HCT116 (cell line): ENCODE measurements around the gene ARAP1. TPM values are rescaled to one million over a fixed set of nuclear protein-coding genes. Genes with fewer than 3 reads are reported as not detected.

Experiments used
- ATAC-seq: fragments of 200-7000 bp; cut with Tn5 transposase; 2 replicates; pipeline ENCODE4 v1.9.1; 2020; ENCODE audit warnings: mild to moderate bottlenecking, moderate library complexity
- BruUV-seq: library from RNA; stranded (reverse); fragments of 400-500 nt; replicated peaks from 2 replicates; lab custom pipeline; 2021; lab: Mats Ljungman, UMichigan
- CTCF ChIA-PET: fragments of 300-600 bp; sonication (Branson Sonifier 250); formaldehyde crosslinking; loops from one replicate; lab custom pipeline; 2021; ENCODE audit warnings: antibody characterized with exemption; lab: Charles Lee
- POLR2A ChIA-PET: fragments of 300-600, 350-600 bp; sonication (Branson Sonifier 250); formaldehyde crosslinking; loops from one replicate; lab custom pipeline; 2021; ENCODE audit warnings: antibody characterized with exemption; lab: Charles Lee
- RAD21 ChIA-PET, 2 experiments: fragments of 300-600 bp; sonication (Branson Sonifier 250); formaldehyde crosslinking; loops; one replicate each; lab custom pipeline; 2023; ENCODE audit warnings: low total read pairs in 2 of 2; ENCODE audit not compliant: uncharacterized antibody in 2 of 2, unreplicated experiment in 2 of 2, low non-redundant PET in 1 of 2; lab: Charles Lee
- DNase-seq: peaks from one replicate; pipeline ENCODE4 v3.0.0-alpha.2; 2010; ENCODE audit warnings: low read depth, low spot score
- H2AFZ ChIP-seq: fragments of 200-600 bp; shearing (Covaris generic), sonication (generic); 2 replicates; pipeline ENCODE4 v1.6.1; 2017; ENCODE audit warnings: low read depth, mixed run types, mixed read lengths, antibody characterized with exemption, low read length; ENCODE audit not compliant: poor library complexity, severe bottlenecking
- H3K27ac ChIP-seq: 2 replicates; pipeline ENCODE4 v1.5.1; 2012; ENCODE audit warnings: low read depth, low read length
- H3K27me3 ChIP-seq: fragments of 200-600 bp; sonication (generic); 2 replicates; pipeline ENCODE4 v1.6.1; 2016; ENCODE audit warnings: mixed run types, low read length, mixed read lengths; ENCODE audit not compliant: insufficient read depth
- H3K36me3 ChIP-seq, 2 experiments: fragments of 200-500 bp in 1 of 2; fragments of 200-600 bp in 1 of 2; sonication (Bioruptor generic) in 1 of 2; sonication (generic) in 1 of 2; 2 replicates each; pipeline versions ENCODE4 v1.5.1 to v1.6.1; 2014 to 2016; ENCODE audit warnings: low read length in 2 of 2, inconsistent platforms in 1 of 2, mixed read lengths in 1 of 2, mixed run types in 1 of 2; ENCODE audit not compliant: insufficient read depth in 2 of 2, control insufficient read depth in 1 of 2
- H3K4me1 ChIP-seq, 2 experiments: fragments of 200-600 bp in 1 of 2; sonication (generic) in 1 of 2; 2 replicates each; pipeline versions ENCODE4 v1.5.1 to v1.6.1; 2012 to 2017; ENCODE audit warnings: low read length in 2 of 2, inconsistent platforms in 1 of 2, mild to moderate bottlenecking in 1 of 2, mixed read lengths in 1 of 2, mixed run types in 1 of 2, moderate library complexity in 1 of 2; ENCODE audit not compliant: insufficient read depth in 2 of 2, control insufficient read depth in 1 of 2
- H3K4me2 ChIP-seq: fragments of 200-600 bp; sonication (generic); 2 replicates; pipeline ENCODE4 v1.6.1; 2017; ENCODE audit warnings: mixed run types, low read length, mixed read lengths
- H3K4me3 ChIP-seq, 2 experiments: fragments of 200-600 bp in 1 of 2; sonication (generic) in 1 of 2; replicated peaks in 1 of 2; 2 replicates each; pipeline ENCODE4 v1.5.1; 2011 to 2016; ENCODE audit warnings: low read length in 2 of 2, control low read depth in 1 of 2, low read depth in 1 of 2, mild to moderate bottlenecking in 1 of 2, mixed read lengths in 1 of 2, mixed run types in 1 of 2
- H3K79me2 ChIP-seq: fragments of 200-600 bp; sonication (generic); 2 replicates; pipeline ENCODE4 v1.6.1; 2017; ENCODE audit warnings: mild to moderate bottlenecking, mixed run types, low read length, moderate library complexity, mixed read lengths; ENCODE audit not compliant: insufficient read depth
- H3K9ac ChIP-seq: fragments of 200-600 bp; sonication (generic); 2 replicates; pipeline ENCODE4 v1.6.1; 2016; ENCODE audit warnings: low read length, mixed read lengths
- H3K9me2 ChIP-seq: fragments of 200-600 bp; sonication (generic), shearing (Covaris generic); 2 replicates; pipeline ENCODE4 v1.6.1; 2017; ENCODE audit warnings: mixed run types, mild to moderate bottlenecking, moderate library complexity; ENCODE audit not compliant: insufficient read depth
- H3K9me3 ChIP-seq, 2 experiments: fragments of 200-500 bp in 1 of 2; fragments of 200-600 bp in 1 of 2; sonication (Bioruptor generic) in 1 of 2; sonication (generic) in 1 of 2; 2 replicates each; pipeline ENCODE4 v1.6.1; 2014 to 2017; ENCODE audit warnings: low read length in 2 of 2, mixed read lengths in 2 of 2, inconsistent platforms in 1 of 2, low read depth in 1 of 2, mild to moderate bottlenecking in 1 of 2, mixed run types in 1 of 2, moderate library complexity in 1 of 2; ENCODE audit not compliant: control insufficient read depth in 1 of 2, insufficient read depth in 1 of 2
- H4K20me1 ChIP-seq: fragments of 200-600 bp; sonication (generic), shearing (Covaris generic); 2 replicates; pipeline ENCODE4 v1.6.1; 2017; ENCODE audit warnings: mixed run types, mild to moderate bottlenecking, moderate library complexity; ENCODE audit not compliant: insufficient read depth
- CBX3 ChIP-seq: IDR thresholded peaks from 2 replicates; pipeline ENCODE4 v1.6.1; 2012; ENCODE audit warnings: low read depth
- CEBPB ChIP-seq: IDR thresholded peaks from 2 replicates; pipeline ENCODE4 v1.6.1; 2012; ENCODE audit warnings: low read depth
- EGR1 ChIP-seq: IDR thresholded peaks from 2 replicates; pipeline ENCODE4 v1.6.1; 2012; ENCODE audit warnings: low read depth
- JUND ChIP-seq: IDR thresholded peaks from 2 replicates; pipeline ENCODE4 v1.6.1; 2012
- POLR2AphosphoS5 ChIP-seq: IDR thresholded peaks from 2 replicates; pipeline ENCODE4 v1.6.1; 2011; ENCODE audit warnings: mild to moderate bottlenecking, low read depth, low read length, moderate library complexity
- intact Hi-C: fragments of 100-400 bp; cut with micrococcal nuclease; formaldehyde crosslinking; loops from 2 replicates; pipeline ENCODE4 v1.10.0; 2022
- total RNA-seq: library from RNA; stranded (reverse); gene quantifications from one replicate; pipeline ENCODE4 v1.2.1, GENCODE V29; 2021; ENCODE audit not compliant: unreplicated experiment

Gene ARAP1
- total RNA-seq, 1 experiment from 2014 or later = 57.4 TPM

DNA sequence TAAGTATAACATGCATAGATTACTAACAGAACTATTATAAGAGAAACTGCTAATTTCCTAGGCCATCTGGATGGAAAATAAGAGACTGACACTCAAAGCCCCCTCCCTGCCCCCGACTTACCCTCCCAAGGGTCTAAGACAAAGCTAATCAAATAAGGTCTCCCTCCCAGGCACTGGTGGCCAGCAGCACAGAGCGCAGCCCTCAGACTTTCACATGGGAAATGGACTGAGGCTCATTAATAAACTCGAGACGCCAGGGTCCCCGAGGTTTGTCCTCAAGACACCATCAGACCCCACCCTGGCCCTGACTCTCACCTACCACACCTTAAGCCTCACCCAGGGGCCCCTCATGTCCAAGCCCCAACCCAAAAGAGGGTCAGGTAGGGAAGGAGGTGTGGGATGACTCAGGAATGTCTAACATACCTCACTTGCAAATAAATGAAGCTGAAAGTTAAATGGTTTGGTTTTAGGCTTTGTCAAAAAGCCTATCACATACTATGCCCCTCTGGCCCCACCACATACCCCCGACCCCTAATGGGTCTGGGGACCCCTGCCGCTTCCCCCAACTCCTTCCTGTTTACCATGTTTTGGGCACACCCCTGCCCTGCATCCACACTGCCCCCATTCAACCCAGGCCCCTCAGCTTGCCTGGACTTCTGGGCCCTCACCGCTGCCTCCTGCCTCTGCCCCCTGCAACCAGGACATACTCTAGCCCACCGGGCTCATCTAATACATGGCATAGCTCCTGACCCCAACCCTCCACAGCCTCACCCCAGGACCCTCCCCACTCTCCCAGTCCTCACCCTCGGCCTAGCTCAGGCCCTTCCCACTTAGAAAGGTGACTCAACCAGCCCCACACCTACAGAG is 11.4 kb downstream of the ARAP1 start:
- TF ChIP-seq JUND (no peak), EGR1 (no peak), POLR2AphosphoS5 (no peak)
- no peaks in the 10 kb centered on the region for H3K9me3 ChIP-seq
- no peak for DNase-seq
- ChIA-PET RAD21 (interaction anchor here in 1 of 2 experiments (0.5 to 0.7 kb wide), 2 partner anchors 46 to 567 kb away, joined by 3 read pairs; no protein-coding TSS in a partner anchor), POLR2A (no interaction called here), CTCF (interaction anchor here (1.0 to 1.5 kb wide), 4 partner anchors 16 to 53 kb away, joined by 3 to 6 read pairs (median 4); no protein-coding TSS in a partner anchor)
- H3K9me2 ChIP-seq = no peaks in the 10 kb centered on the region
- no peak overlapping the region for H2AFZ ChIP-seq
- peak overlapping the region; percentile 47 for H3K4me2 ChIP-seq
- intact Hi-C loops = no loop called here
- peak overlapping the region; percentile 21; the same call in 1 of the 2 replicates for H3K9ac ChIP-seq
- no peak overlapping the region; the same call in 1 of the 2 replicates for H3K27ac ChIP-seq
- H4K20me1 ChIP-seq = no peaks in the 10 kb centered on the region
- H3K79me2 ChIP-seq = peaks cover 5% of the 10 kb centered on the region; the same call in 1 of the 2 replicates
- H3K36me3 ChIP-seq = no peaks in the 10 kb centered on the region
- H3K4me3 ChIP-seq = no peak overlapping the region
- no peaks in the 10 kb centered on the region for H3K27me3 ChIP-seq
- no TSS peak for BruUV-seq
- peak; percentile 26 for ATAC-seq
- peaks cover 18 to 69% of the 10 kb centered on the region in 2 experiments for H3K4me1 ChIP-seq

GRCh38 chr11:72740060-72740424 is 12.2 kb downstream of the ARAP1 start:
- ATAC-seq = no peak
- TF ChIP-seq CBX3 = no peak
- TF ChIP-seq CEBPB = no peak
- H3K27me3 ChIP-seq = no peaks in the 10 kb centered on the region
- ChIA-PET RAD21 (no interaction called here), CTCF (interaction anchor here (1.0 to 1.5 kb wide), 3 partner anchors 15 to 54 kb away, joined by 4 to 6 read pairs (median 4); no protein-coding TSS in a partner anchor), POLR2A (no interaction called here)
- H3K4me3 ChIP-seq = no peak overlapping the region
- intact Hi-C loops = no loop called here
- peaks cover 5% of the 10 kb centered on the region; the same call in 1 of the 2 replicates for H3K79me2 ChIP-seq
- 0 out of 2 replicates have a peak overlapping the region, but pooled peaks have one; percentile 47 for H3K4me2 ChIP-seq
- peaks cover 25 to 76% of the 10 kb centered on the region in 2 experiments for H3K4me1 ChIP-seq
- no peaks in the 10 kb centered on the region for H3K9me3 ChIP-seq
- DNase-seq = no peak
- no peaks in the 10 kb centered on the region for H3K9me2 ChIP-seq
- H3K9ac ChIP-seq = no peak overlapping the region
- H2AFZ ChIP-seq = no peak overlapping the region
- no TSS peak for BruUV-seq
- no peaks in the 10 kb centered on the region for H4K20me1 ChIP-seq
- no peak overlapping the region for H3K27ac ChIP-seq
- H3K36me3 ChIP-seq = no peaks in the 10 kb centered on the region
